HG02885 (cell line): Measurements from ENCODE around the gene SH3BP5.
A peak's percentile ranks its signal among the peaks of the same experiment; 100 is the strongest.

Experiments
- ATAC-seq: cut with Tn5 transposase; IDR thresholded peaks from one replicate; pipeline ENCODE4 v1.9.1; 2021; ENCODE audit warnings: mild to moderate bottlenecking; ENCODE audit not compliant: unreplicated experiment, poor library complexity

SH3BP5 gene

DNA sequence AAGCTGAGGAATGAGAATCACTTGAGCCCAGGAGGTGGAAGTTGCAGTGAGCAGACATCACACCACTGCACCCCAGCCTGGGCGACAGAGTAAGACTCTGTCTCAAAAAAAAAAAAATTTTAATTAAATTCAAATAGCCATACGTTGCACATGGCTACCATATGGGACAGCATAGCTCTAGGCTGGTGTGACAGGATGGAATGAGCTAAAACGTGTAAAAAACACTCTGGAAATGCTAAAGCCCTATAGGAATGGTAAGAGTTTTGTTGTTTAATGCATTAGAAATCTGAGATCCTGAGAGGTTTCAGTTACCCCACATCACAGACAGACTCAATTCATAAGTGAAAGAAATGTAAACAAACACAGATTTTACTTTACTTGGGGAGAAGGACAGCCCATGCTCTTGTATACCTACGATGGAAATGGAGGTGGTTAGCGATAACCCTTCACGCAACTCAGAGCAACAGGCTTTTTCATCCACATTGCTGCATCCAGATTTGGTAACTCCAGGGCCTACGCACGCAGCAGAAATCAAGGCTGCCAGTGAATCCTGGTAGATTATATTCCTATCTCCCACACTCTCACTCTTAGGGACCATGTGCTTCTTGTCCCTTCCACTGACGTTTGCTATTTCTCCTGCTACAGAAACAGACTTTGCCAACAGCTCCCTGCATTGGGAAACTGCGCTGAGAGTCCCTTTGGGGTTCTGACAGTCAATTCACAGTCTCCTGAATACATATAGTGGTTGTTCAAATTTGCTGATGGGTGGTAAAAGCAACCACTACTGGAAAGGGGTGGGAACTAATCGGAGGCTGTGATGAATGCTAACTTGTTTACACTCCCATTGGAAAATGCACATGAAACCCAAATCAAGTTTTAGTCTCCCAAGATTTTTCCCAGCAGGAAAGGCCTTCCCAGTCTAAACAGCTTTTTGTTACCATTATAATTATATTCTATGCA, 3.1 kb downstream of the SH3BP5 start:
- ATAC-seq: no peak

DNA sequence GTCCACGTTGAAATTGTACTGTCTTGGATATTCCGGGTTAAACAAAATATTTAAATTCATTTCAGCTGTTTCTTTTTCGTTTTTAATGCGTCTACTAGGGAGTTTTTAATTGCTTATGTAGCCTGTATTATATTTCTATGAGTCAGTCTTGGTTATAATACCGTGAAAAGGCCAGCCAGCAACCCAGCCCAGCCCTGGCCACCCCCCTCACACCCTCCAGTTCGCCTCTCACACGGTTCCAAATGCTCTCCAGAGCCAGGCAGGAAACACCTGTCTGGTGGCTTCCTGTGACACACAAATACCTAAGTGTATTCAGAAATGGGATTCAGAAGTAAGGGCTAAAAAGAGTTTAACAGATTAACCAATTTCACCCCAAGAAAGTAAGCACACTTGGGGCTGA, 4.4 kb downstream of the SH3BP5 start:
- peak; percentile 35 for ATAC-seq

DNA sequence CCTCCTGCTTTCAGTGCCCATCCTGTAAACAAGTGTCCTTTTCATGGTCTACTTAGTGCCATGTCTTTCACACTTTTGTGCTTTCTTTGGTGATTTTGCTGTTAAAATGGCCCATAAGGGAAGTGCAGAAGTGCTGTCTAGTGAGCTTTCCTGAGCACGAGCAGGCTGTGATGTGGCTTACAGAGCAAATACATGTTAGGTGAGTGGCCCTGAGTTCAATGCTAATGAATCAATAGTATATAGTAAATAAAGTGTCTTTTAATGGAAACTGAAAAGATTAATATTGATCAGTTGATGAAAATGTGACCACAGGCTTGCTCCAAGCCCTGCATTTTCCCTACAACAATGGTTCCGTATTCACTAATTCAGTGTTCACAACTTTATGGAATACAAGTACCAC, 5.7 kb downstream of the SH3BP5 start:
- ATAC-seq: no peak

DNA sequence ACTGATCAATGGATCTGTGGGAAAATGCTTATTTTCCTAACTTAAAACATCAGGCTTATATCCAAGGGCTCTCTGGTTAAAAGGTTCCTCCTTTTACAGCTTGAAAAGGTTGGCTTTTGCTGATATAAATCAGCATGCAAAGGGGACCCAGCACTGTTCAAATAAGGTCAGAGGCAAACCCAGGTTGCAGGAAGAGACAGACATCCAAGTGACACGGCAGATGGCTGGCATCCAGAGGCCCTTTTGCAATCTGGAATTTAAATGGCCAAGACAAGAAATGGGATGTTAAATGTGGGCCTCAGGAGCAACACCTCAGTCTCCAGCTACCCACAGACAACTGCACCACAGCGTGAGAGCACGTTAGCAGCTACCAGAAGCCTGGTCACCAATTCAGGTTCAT, 6.3 kb downstream of the SH3BP5 start:
- ATAC-seq: no peak

DNA sequence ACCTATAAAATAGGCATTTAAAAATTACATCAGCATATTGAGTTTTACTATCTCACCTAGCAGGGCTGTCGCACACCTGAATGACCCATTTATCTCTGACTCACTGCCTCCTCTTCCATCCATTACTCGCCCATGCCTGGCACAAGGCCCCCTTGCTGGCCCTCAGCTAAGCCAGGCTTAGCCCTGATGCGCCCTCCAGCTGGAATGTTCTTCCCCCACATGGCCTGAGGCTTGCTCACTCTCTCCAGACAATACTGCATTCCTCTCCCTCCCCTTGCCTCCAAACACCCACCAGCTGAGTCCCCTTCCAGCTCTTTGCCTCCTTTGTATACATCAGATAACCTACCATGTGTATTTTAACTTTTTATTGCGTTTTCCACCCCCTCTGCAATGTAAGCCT, 7.2 kb downstream of the SH3BP5 start:
- ATAC-seq: no peak

DNA sequence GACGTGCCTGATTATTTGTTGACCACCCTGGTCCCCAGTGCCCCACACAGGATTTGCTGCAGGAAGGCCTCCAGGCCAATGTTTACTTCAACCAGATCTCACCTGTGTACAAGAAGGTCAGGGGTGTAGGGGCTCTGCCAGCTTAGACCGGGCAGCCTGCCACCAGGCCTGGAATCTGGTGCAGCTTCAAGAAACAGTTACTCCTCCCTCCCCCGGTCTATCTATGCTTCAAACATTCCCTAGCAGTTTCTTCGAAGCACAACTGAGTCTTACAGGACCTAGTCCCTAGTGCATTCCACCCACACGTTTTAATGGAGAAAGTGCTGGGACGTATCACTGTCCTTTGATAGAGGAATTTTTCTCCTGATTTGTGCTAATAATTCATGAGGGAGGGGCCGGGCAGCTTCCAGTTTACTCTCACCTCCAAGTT, 8.0 kb downstream of the SH3BP5 start:
- no peak for ATAC-seq

DNA sequence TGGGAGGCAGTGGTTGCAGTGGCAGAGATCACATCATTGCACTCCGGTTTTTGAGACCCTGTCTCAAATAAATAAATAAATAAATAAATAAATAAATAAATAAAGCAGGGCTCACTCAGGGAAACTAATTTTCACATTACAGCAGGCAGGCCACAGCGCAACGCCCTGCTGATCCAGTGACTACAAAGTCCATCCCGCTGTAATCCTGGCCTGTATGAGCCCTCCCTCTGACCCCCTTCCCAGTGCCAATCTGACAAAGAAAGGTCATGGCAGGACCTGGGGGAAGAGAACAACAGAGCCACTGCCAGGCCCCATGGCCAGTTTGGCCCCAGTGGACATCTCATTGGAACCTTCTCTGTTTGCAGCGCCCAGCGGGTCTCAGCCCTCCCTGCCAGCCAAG, 9.3 kb downstream of the SH3BP5 start:
- no peak for ATAC-seq

DNA sequence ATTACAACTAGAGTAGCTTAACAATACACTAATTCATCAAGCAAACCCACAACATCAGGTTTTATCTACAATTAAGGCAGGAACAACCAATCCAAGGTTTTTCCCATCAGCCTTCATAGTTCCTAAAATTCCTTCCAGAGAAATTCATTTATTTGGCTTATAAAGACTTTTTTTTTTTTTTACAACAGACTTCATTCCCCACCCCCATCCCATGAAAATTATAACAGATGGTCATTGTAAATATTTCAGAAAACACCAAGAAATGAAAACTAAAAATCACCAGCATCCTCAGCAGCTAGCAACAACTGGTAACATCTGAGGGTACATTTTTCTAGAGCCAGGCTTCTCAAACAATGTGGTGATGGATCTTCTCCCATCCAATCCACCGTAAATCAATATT, 11.0 kb downstream of the SH3BP5 start:
- no peak for ATAC-seq

DNA sequence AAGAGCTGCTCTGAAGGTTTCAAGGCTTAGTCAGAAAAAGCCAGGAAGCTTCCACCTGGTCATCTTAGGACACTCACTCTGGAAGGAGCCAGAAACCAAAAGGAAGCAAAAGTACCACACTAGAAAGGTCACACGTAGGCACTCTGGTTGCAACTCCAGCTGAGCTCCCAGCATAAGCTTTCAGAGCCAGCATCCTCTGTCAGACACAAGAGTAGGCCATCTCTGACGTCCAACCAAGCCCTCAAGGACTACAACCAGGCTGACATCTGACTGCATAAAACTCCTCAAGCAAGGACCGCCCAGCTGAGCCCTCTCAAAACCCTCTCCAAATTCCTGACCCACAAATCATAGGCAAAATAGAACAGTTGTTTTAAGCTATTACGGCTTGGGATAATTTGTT, 12.8 kb downstream of the SH3BP5 start:
- no peak for ATAC-seq

DNA sequence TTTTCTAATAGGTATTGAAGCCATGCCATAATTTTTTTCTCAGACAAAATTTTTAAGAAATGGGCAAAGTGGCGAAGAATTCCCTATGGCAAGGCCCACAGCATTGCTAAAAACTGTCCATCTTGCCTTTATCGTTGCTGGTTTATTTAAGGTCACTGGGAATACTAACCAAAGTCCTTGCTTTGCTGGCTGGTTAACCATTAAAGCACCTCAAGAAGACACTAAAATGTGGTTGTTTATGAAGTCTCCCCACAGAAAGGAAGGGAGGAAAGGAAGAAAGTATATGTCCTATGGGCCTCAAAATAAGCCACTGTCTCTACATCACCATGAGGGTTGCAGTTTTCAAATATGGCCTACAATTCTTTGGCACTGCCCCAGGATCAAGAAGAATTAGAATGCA, 13.2 kb downstream of the SH3BP5 start:
- ATAC-seq: no peak

DNA sequence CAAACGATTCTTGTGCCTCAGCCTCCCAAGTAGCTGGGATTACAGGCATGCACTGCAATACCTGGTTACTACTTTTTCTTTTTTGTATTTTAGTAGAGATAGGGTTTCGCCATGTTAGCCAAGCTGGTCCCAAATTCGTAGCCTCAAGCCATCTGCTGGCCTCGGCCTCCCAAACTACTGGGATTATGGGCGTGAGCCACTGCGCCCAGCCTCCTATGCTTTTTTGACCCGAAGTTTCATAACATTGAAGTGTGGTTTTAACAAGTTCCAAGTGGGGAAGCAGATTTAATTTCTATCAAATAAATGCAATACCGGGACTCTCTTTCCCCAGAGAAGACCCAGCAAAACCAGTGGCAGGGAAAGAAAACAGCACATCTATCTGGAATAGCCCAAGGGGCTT, 13.7 kb downstream of the SH3BP5 start:
- no peak for ATAC-seq

DNA sequence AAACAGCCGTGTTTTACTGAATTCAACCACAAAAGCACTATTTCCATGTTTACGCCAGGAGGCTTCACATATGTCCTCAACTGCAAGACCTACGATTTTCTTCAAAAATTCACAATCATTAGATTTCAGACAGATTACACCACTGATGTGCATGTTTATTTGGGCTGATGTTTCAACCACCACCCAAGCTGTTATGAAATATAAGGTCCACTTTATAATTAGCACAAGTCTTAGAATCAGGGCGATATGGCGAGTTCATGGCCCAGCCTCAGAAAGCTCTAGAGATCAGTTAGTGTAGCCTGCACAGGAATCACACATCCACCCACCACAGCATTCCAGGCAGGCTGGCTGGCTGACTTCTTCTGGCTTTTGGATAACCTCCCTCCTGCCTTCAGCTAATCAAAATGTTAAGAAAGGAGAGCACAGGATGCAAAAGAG, 15.4 kb downstream of the SH3BP5 start:
- no peak for ATAC-seq

DNA sequence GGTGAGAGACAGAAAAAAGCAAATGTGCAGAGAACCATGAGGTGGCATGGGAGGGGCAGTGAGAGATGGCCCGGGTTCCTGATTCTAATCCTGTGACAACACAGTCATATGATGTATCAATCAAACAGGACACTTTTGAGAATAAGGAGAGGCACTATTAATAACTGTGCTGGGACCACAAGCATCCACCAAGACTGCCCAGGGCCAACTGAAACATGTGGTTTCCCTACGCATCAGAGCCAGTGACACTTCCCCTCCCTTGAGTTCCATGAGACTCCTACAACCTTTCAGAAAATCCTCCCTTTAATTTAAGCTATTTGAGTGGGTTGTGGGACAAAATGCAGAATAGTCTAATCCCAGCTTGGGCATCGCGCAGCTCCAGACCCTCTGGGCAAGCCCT, 17.4 kb downstream of the SH3BP5 start:
- ATAC-seq: no peak

DNA sequence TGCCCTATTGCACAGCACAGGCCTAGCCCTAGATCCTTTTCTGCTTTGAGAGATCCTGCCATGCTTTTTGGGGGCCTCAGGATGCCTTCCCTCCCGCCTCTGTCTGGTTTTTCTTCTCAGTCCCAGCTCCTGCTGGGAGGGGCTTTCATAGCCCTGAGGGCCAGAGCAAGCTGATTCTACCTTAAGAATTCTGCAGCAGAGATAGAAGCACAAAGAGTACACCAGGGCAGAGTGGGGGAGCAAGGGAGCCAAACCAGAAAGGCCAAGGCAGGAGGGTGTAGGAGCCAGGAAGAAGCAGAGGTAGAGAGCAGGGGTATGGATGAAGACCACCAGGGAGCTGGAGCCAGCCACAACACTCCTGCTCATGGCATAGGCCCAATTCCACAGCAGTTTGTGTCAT, 18.1 kb downstream of the SH3BP5 start:
- ATAC-seq: no peak

DNA sequence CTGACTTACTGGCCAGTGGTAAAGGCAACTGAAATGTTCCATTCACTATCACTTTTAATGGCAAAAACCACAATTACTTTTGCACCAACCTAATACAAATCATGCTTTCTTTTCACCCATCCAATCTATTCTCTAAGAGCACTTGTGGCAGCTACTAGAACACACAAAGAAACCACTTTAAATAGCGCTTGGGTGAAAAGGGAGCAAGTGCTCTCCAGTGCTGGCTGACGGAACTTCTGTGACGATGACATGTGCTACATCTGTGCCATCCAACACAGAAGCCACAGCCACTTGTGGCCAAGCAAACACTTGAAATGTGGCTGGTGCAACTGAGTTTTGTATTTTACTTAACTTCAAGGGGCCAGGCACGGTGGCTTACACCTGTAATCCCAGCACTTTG, 18.9 kb downstream of the SH3BP5 start:
- ATAC-seq: no peak

DNA sequence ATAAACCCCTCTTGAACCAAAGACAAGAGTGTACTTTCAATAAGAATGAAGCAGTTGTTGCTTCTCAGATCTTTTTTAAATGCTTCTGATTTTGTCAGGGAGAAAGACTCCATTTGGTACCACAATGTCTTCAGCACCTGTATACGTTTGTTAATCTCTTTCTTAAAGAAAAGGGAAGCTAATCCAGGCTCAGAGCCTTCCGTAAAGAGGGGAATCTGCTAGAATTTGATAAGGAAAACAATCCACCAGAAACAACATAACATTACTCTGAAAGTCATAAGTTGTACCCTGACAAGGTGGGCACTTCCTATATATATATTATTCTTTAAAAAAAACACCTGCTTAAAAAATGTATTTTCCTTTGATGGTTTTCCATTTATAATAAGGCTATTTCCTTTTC, 19.8 kb downstream of the SH3BP5 start:
- ATAC-seq: no peak

DNA sequence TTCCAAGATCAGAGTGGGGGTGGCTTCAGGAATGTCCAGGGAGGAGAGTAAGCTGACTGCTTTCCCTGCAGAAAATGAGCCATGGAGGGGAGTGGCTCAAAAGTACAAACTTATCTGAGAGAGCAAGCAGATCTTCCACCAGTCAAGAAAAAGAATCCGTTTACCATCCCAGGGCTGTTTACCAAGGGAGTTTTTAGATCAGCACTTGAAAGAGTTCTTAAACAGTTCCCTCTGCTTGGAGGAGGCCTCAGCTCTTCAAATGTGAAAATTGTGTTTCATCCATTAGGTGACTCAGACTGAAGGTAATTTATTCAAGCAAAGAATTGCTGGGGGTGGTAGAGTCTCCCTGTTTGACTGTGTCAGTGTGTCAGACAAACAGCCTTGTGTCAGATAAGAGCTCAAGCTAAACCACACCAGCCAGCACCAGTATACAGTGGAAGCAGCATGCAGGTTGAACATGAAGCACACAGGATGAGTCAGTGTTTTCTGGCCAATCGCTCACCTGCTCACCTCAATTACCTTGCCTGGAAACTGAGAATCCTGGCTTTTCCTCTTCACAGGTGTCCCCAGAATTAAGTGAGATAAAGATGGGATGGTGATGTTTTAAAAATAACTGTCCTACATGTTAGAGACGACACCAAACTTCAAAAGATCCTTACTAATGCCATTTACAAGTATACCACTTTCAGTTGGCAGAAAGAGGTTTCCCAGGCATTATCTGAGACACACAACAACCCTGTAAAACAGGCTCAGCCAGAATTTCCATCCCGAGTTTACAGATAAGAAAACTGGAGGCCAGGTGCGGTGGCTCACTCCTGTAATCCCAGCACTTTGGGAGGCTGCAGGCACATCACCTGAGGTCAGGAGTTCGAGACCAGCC, 21.7 kb downstream of the SH3BP5 start:
- ATAC-seq: peak; percentile 93

DNA sequence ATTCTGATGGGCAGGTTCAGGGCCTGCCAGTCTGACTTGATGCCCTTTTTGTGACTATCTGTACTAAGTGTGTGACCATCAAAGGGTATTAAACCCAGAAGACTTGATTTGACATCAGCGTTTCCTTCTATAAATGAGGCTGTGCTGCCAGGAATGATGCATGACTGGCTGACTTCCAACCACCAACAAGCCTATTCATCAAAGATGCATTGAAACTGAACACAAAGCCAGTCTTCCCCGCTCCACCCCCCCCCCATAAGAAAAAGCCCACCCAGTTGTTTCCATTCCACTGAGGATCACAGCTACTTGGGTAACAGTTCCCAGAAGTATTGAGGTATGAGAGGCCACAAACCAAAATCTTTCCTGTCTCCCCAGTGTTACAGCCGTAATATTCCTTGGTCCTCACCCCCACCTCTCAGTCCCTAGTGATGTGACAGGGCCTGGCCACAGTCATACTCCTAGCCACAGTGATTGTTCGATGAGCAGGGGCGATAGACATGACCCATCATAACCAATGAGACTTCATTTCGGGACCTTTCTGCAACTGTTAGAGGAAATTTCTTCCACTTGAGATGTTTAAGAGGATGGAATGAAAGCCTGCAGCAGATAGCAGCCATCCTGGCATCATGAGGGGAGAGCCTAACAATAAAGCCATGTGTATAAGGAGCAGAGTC, 22.6 kb downstream of the SH3BP5 start:
- ATAC-seq: no peak

DNA sequence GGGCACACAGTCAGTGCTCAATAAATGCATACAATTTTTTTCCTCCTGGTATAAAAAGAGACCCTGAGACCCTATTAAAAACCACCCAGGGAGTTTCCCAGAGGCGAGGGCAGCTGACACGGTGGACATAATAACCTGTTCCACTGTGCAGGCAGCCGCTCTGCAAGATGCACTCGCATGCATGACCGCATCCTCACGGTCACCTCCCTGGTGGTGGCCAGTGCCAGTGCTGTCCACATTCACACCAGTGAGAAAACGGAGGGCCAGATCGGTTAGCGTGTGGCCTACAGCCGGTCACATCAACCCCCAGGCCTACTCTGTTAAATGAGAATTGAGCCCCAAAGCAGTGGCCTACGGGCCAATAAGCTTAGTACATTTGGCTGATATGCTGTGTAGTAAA, 24.8 kb downstream of the SH3BP5 start:
- ATAC-seq: no peak

DNA sequence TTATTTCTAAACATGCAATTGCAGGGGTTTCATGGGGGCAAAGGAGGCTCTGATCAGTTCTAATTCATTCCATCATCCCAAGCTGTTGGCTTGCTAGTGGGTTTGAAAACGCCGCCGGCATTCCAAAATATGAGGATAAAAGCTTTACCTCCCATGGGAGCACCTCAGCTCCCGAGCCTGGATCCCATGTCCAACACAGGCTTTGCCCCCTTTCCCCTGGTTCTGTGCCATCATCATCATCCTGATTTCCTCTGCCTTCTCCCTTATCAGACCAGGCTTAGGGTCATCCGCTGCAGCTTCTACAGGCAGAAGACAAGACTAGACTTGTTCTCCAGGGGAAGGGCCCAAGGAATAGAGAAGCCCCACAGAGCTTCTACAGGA, 25.4 kb downstream of the SH3BP5 start:
- ATAC-seq: no peak

DNA sequence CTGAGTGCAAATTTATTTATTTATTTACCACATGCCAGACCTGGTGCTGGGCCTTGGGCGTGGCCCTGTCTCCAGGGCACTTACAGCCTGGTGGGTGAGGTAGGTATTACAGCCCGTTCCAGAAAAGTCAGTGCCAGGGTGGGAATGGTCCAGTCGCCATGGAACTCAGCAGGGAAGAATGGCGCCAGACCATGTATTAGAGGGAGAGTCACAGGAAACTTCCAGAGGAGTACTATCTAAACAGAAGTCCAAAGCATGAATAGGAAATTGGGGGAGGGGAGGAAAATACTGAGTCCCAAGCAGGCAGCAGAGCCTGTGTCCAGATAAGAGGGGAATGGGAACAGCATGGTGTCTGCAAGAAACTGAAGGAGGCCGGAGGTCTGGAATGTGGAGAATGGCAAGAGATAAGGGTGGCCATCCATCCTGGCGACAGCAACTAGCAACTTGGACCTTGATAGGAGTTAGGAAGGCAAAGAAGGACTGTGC, 27.0 kb downstream of the SH3BP5 start:
- ATAC-seq: no peak
